Activated gamma-delta T cell (primary cell): ENCODE data around the gene HOXB4.

Experiments
- DNase-seq: peaks from one replicate; lab custom pipeline; 2025; lab: John Stamatoyannopoulos, UW

Gene HOXB4

GRCh38 chr17:48589831-48590606 lies 11.9 kb upstream of the HOXB4 start, which contains the start of gene HOXB3:
Gene HOXB3 (minus strand): TSS chr17:48590241. CDS start chr17:48552474, 37,767 bp downstream.
- no peak for DNase-seq

GRCh38 chr17:48589060-48589830 lies 11.1 kb upstream of the HOXB4 start:
- DNase-seq, result no peak

- DNase-seq, result no peak
These were observed 10.4 kb upstream of the HOXB4 start for GRCh38 chr17:48588528-48588927.

- DNase-seq, result no peak
These were observed 9.9 kb upstream of the HOXB4 start for GRCh38 chr17:48588074-48588415.

GRCh38 chr17:48587276-48588073 lies 9.3 kb upstream of the HOXB4 start:
- DNase-seq, result no peak

GRCh38 chr17:48586355-48587258 lies 8.5 kb upstream of the HOXB4 start:
- DNase-seq, result peak; percentile 30

- no peak for DNase-seq
These were observed 6.1 kb upstream of the HOXB4 start for GRCh38 chr17:48584223-48584741.

- DNase-seq, result no peak
These were observed 5.6 kb upstream of the HOXB4 start for GRCh38 chr17:48583708-48584222.

GRCh38 chr17:48582750-48583069 lies 4.6 kb upstream of the HOXB4 start:
- DNase-seq, result no peak

GRCh38 chr17:48579760-48580554 lies 1.8 kb upstream of the HOXB4 start:
- no peak for DNase-seq

- DNase-seq, result no peak
These were observed 1.3 kb upstream of the HOXB4 start for GRCh38 chr17:48579471-48579759.

- DNase-seq, result no peak
These were observed 693 bp upstream of the HOXB4 start for GRCh38 chr17:48578616-48579470.

- no peak for DNase-seq
These were observed 712 bp downstream of the HOXB4 start for GRCh38 chr17:48577330-48577945.

- DNase-seq, result no peak
These were observed 1.5 kb downstream of the HOXB4 start for GRCh38 chr17:48576479-48577309.

GRCh38 chr17:48575673-48576478 lies 2.3 kb downstream of the HOXB4 start:
- DNase-seq, result no peak

GRCh38 chr17:48575066-48575582 lies 3.0 kb downstream of the HOXB4 start:
- DNase-seq, result no peak

GRCh38 chr17:48574505-48575065 lies 3.6 kb downstream of the HOXB4 start:
- DNase-seq, result no peak
